Measurements from ENCODE around the gene METTL17.
"Not testable (repeated sequence)": the region's sequence is repeated elsewhere in the genome, so short reads cannot be mapped to it uniquely, and the experiment has no call there.

Gene METTL17

DNA sequence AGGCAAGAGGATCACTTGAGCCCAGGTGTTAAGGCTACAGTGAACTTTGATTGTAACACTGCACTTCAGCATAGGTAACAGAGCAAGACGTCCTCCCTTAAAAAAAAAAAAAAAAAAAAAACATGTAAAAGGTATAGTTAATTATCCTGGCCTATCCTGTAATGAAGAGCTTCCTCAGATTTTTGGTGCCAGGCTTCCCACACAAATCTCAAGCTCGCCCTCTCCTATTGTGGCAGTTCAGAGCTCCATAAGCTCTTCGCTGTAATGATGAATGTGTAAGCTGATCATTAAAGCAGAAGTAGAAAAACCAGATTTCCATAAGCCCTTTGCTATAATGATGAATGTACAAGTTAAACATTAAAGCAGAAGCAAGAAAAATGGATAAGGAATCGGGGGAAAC, 7.3 kb downstream of the METTL17 start:
- DNase-seq: no peak

DNA sequence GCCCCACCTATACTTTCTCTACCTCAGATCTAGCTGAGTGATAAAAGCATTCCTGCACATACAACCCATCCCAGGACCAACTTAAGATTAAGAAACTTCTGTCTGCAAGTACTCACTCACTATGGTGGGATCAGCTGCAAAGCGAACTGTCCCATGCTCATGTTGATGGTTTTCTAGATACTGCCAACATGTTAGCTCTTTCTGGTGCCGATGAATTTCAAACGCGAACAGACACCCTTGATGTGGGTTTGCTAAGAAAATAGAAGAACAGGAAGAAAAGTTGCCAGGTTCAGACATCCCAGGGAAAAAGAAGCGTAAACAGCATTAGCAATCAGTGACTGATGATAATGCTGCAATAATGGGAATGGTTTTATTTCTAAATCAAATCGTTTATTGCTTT, 7.8 kb downstream of the METTL17 start:
- DNase-seq: no peak

DNA sequence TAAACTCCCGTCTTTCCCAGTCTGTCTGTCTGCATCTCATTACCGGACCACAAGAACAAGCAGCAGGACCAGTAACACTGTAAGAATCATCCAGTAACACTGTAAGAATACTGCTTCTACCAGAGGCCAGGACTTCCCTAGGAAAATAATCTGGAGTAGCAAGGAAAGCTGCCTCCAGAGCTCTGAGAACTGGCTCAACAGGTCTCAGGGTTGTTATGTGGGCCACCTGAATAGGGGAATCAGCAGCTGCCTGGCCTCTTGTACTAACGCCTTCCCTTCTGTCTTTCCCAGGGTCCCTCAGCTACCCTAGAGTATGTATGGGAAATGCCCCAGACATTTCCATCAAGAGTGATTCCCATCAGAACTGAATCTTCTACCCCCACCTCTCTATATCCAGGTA, 8.4 kb downstream of the METTL17 start:
- no peak for DNase-seq

DNA sequence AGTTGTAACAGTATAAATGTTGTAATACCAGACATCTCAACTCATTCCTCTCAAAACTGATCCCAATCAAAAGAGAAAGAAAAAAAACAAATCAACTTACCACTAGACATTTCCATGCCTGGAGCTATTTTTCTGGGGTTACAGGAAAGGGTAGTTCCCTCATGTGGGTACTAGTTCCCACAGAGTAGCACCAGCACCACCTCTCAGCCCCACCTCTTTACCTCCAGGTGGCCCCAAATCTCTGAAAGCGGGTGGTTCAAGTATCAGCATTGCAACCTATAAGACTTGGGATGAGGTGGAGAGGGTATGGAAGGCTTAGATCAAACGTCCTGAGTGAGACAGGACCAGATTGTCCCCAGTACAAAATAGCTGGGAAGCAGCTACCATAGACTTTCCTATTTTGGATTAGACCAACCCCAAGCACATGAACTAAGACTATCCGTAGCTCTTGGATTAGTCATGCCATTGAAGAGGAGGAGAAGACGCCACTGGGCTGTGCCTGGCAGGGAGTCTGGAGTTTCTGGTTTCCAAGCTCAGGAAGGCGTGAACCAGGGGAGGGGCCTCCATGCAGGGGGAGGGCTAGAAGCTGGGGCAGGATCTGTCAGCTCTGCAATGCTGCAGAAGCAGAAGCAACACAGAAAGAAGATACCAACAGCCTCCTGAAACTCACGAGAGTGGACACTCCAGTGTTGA, 9.0 kb downstream of the METTL17 start, which contains the start of gene SLC39A2:
SLC39A2 (plus strand) TSS at position 620 of the 693 bp plus-strand sequence. CDS start 154 bp downstream, outside the sequence.
- peak; percentile 84 for DNase-seq

DNA sequence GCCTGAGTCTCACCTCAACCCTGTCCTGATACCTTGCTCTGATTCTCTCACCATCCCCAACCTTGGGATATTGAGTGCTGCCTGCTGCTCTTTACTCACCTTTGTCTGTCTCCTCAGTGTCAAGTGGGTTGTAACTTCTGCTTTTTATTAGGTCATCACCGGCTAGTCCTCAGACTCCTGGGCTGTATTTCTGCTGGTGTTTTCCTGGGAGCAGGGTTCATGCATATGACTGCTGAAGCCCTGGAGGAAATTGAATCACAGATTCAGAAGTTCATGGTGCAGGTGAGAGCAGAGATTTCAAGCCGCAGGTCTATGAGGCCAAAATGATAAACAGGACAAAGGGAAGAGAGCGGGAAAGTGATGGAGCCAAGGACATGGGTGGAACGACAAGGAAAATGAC, 9.8 kb downstream of the METTL17 start:
- no peak for DNase-seq

DNA sequence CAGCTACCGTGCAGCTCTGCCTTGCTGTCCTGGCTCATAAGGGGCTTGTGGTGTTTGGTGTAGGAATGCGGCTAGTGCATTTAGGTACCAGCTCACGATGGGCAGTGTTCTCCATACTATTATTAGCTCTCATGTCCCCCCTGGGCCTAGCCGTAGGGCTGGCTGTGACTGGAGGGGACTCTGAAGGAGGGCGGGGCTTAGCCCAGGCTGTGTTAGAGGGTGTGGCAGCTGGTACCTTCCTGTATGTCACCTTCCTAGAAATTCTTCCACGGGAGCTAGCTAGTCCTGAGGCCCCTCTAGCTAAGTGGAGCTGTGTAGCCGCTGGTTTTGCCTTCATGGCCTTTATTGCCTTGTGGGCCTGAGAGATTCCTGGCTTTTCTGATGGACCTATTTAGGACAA, 11.4 kb downstream of the METTL17 start:
- DNase-seq: no peak

DNA sequence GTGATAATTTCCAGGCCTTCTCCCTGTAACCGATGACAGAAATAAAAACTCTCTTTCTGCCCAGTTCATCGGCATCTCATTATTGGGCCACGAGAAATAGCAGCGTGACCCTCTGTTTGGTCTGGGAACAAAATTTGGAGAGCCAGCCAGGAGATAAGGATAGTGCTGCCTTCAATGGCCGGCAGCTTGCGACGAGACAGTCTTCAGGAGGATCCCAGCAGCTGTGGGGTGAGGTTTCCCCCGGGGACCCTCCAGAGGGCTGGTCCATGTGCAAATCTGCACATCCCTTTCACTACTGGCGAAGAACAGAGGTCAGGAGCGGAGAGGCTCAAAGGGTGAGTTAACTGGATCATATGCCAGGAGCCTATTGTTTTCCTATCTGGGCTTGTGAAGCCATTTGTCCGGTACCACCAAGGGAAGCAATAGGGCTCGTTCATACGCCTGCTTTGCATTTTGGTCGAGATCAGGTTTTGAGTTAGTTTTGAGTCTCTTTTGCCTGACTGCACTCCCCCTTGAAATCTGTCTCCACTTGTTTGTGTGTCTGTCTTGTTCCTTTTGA, 14.1 kb downstream of the METTL17 start:
- DNase-seq: no peak

DNA sequence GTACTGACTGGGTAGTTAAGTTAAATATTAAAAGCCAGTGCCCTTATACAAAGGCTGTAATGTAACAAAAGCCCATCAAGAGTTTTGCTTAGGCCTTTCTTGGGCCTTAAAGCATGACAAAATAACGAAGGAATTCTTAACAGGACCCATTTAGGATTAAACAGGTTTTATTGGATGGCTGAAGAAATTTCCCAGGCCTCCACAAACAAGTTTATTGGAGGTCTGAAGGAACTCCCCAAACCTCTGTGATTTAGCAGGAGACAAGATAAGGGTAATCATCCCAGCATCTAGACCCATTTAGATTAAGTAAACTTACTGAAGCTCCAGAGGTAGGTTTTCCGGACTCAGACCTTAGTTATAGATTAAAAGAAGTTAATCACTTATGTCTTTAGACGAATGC, 19.9 kb downstream of the METTL17 start:
- not testable (repeated sequence) for DNase-seq

DNA sequence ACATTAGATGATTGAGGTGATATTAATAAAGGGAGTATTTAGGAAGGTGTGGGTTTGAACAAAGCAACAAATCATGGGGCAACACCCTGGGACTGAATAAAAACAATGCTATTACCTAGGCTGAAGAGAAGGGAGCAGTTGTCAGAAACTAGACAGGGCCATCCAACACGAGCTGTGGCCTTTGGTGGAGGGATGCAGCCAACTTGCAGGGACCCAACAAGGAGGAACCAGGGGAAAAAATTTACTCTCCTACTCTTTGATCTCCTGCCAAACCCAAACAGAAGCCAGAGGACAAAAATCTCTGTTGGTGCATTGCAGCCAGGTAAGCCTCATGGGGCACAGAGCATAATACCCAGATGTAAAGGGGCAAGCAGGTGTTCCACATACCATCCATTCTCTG, 21.4 kb downstream of the METTL17 start:
- DNase-seq: no peak

DNA sequence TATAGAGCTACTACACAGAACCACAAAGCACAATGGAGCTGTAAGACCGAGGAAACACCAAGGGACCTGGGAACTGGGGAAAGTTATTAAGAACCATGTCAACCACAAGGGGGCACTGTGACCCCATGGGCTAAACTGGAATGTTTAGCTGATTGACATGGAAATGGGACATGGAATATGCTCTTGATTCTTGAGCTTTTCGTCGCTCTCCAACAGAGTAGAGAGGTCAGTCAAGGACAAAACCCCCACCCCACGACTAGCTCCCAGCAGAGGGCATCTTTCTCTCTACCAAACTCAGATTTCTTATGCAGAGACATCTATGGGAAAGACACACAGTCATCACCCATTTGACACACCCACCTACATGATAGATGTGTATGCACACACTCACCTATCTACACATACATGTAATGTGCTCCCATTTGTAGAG, 25.0 kb downstream of the METTL17 start:
- DNase-seq: peak; percentile 83

DNA sequence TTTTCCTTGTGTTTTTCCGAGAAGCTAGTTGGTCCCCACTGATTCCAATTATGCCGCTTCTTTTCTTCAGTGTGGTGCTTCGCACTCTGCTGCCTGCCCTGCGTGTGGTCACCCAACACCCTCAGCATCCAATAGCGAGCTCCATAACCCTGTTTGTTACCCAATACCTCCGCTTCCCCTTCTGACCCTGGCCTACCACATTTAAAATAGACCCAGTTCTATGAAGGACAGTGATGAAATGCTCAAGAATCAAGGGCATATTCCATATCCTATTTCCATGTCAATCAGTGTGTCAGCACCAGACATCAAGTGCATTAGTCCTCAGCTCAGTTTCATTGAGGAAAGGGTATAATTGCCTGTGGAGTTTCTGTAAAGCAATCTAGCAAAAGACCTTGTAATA, 25.5 kb downstream of the METTL17 start:
- no peak for DNase-seq

DNA sequence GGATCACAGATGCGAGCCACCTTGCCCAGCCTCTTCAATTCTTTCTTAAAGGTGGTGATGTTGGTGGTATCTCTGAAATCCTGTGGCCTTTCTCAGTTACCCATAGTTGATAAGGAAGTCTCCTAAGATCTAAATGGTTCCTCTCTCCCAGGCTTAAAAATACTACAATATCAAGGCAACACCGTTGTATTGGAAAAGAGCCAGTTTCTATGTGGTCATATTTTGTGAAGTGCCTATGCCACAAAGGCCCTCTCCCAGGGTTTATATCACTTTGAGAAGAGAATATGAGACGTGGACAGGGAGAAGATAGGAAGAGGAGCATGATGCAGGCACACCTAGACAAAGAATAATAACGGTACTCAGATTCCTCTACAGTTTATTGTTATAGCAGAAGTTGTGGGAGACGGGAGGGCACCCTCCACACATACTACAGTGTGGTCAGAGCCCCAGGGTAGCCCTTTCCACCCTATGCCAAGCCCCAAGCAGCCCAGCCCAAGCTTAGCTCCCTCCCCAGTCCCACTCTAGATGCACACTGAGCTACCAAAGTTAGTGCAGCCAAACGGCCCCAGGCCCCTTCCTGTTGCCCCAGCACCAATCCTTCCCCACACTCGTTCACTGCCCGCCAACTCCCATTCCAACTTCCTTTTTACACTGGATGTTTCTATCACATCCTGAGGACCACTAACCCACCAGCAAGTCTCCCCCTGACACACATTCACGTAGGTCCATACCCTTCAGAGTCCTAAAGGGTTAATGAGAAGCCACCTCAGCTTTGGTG, 26.8 kb downstream of the METTL17 start:
- DNase-seq: no peak

DNA sequence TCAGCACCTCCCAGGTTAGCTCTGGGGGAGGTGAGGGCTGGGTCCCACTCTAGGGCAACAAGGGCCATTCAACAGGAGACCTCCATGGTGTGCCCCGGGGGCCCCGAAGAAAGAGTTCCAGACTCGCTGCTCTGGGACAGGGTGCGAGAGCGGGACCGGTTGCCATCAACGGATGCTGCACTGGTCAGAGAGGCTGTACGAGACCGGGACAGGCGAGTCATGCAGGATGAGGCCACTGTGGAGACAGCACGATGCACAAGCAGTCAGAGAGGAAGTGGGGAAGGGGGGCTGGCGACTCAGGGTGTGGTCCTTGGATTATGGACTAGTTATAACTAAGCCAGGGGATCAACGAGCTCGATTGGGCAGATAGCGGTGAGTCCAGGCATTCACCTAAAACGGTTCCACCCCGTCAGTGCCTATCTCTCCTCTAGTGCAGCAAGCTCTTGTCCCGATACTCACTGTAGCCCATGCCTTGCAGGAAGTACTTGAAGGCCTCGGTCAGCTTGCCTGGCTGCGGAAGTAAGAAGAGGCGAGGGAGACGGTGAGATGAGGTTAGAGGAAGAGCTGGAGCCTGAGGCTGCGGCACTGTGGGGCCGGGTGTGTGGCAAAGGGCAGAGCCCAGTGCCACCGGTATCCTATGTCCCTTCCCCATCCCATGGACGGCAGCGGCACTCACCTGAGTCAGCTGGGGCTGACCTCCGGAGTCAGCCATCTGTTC, 27.9 kb downstream of the METTL17 start:
- DNase-seq: no peak

DNA sequence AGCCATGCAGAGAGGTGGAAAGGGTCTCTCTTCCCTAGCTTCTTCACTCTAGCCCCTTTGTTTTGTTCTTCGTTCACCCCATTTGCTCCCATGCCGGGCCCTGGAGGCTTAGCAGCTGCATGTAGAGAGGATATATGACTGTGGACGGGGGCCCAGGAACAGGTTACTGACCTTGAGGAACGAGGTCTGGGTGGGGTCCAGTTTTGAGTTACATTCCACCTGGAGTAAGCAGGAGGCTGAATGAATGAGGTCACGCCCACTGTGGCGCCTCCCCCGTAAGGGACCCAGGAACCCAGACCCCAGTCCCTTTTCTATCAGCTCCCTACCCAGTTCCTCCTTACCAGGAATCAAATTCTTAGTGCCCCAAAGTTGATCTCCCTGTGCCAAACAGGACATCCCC, 28.5 kb downstream of the METTL17 start:
- DNase-seq: no peak

DNA sequence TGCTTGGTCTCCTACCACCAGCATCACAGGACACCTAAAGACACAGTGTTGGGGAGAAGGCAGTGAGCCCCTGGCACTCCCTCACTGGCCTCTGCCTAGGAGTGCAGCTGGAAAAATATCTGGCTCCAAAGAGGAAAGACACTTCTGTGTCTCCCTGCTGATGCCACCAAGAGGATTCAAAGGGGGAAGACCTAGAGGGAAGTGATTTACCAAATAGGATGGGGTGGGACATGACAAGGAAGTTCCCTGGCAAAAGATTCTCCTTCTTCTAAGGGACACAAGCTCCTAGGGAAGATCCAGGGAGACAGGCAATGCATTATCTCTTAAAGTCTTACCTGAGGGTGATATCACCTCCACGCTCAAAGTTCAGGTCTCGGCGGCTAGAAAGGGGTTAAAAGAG, 29.0 kb downstream of the METTL17 start:
- DNase-seq: no peak

DNA sequence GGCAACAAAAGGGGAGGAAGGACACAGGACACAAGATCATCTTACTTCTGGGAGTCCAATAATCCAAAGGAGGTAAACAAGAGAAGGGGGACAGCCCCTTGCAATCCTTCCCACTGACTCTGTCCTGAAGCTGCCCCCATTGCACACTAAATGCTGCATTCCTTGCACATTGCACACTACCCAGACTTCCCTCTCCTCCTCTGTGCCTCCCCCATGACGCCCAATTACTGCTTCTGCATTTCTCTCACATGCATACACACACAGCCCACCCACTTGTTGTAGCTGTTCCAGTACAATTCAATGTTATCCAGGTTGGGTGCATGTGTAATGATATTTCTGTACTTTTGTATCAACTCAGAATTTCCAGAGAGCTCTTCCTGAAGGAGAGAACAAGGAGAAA, 29.6 kb downstream of the METTL17 start:
- peak; percentile 34 for DNase-seq

DNA sequence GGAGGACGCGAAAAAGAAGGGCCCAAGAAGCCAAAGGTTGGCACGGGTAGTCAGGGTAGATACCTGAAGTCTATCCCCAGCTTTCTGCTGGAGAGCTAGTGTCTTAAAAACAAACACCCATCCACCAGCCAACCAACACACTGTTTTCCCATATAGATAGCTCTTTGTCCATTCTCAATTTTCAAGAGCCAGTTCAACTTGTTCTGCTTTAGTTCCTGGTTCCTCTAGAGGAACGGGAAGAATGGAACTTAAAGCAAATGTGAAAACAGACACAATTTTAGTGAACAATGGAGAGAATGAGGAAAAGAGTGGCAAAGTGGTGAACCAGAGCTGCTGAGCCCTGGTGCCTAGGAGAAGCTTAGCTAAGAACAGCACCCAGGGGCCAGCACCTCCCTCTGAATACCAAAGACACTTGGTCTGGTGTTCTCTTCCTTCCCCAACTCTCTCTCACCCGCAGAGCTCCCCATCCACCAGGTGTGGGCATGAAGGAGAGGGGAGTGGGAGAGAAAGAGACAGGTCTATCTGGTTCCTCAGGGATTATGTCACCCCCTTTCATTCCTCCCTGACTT, 31.3 kb downstream of the METTL17 start:
- no peak for DNase-seq

DNA sequence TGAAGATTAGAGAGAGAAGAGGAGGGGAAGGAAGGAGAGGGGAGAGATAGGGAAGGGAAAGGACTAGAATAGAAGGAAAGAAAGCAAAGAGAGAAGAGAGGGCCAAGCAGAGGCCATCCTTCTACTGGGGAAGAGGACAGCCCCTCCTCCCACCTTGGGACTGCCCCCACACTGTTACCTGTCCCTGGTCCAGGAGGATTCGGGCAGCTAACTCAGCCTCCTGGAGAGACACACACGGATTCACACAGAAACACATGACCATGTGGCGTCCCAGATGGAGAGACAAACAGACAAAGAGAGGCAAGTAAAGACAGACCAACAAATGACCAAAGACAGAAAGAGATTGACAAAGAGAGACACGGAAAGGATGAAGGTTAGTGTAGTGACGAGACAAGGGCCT, 32.9 kb downstream of the METTL17 start:
- DNase-seq: no peak

DNA sequence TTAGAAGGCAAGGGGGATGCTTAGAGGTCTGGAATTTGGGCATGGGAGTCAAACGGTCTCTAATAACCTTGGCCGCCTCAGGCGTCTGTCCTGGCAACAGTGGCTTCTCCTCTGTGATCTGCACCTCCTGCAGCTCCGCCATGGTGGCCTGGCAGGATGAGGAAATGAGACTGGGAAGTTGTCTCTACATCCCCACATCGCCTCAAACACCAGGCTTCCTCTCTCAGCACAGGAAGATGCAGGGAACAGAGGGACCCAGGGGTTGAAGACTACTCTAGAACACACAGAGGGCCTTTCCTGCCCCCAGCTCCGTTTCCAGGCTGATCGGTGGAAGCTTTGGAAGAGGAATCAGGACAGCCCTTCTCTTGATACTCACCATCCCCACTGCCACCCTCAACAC, 33.4 kb downstream of the METTL17 start:
- no peak for DNase-seq

DNA sequence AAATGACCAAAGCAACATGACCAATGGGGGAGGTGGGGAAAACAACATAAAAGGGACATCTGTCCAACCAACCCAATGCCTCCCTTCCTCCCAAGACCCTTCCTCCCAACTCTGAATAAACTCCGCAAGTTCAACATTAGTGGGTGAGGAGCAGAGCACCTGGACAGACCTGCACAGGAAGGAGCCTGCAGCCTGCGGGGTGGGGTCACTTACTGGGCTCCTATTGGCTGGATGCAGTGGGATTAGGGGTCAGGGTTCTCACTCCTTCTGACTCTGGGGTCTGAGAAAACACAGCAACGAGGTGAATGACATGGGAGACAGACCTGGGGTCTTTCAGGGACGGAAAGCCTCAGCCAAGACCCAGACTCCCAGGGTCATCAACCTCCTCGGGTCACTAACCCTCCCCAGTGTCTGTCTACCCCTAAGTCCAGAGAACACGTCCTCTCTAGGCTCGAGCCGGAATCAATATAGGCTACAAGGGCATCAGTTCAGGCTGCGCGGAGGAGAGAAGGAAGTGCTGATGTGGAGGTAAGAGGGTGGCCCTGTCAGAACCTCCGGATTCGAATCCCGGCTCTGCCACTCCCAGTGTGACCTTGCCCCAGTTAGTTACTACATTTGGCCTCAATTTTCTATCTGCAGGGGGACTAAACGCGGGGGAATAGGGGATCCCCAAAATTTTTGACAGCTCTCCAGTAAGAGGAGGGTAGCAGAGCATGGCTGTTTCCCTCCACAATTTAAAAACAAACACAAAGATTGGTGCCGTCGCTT, 34.2 kb downstream of the METTL17 start:
- DNase-seq: no peak

DNA sequence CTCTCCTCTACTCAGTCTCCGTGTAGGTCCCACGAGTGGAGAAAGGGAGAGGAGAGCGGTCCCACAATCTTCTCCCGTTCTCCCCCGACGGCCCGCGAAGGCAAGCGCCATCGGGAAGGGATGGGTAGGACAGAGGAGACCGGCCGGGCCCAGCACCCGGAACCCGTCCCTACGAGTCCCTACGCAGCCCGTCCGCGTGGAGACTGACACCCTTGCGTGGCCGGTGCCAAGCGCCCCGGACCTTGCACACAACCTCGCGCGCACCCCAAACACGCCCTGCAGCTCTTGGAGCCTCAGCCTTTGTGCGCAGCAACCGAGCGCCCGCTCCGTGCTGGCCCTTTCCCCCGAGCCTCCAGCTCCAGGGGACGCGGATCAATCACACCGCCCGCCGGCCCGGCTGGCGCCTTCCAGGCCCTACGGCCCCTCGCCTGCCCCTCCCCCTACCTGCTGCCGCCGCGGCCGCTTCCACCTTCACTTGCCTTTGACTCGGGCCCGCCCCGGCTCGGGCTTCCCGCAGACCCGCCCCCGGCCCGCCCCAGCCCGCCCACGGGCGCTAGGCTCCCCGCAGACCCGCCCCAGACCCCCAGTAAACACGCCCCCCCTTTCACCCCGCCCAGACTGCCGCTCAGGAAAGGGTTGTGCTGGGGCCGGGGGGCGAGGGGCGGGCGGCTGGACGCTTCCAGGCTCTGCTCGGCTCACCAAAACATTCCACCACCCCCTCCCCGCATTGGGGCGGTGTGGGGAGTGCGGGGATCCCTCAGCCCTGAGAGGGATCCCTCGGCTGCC, 35.0 kb downstream of the METTL17 start, which contains the start of gene NDRG2:
NDRG2 (minus strand) TSS at position 477 of the 786 bp plus-strand sequence. CDS start 1,746 bp downstream, outside the sequence.
- peak; percentile 10 for DNase-seq

All from fibroblast of skin of scalp (primary cell).